NCI-H2171 treated with DMSO at 0.1 percent for 48 hours (cell line): ENCODE data around the gene NLGN1.
"Not testable (repeated sequence)": the region's sequence is repeated elsewhere in the genome, so short reads cannot be mapped to it uniquely, and the experiment has no call there.

Experiments used
- DNase-seq: peaks from one replicate; lab custom pipeline; 2025; lab: John Stamatoyannopoulos, UW

Gene NLGN1

DNA sequence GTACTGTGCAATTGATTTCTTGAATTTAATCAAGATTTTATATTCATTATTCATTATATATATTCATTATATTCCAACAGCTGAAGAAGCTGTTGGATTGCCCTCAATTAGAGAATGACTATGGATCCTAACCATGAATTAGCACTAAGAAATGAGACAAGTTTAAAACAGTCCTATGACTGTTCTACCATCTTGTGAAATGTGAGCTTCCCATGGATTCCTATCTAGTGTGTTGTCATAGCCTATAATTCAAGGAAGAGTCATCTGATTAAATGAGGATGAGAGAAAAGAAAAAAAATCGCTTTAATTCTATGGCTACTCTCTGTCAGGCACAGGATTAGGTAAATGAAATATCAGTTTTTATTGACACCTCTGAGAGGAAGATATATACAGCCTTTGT is 765.0 kb downstream of the NLGN1 start:
- no peak for DNase-seq

DNA sequence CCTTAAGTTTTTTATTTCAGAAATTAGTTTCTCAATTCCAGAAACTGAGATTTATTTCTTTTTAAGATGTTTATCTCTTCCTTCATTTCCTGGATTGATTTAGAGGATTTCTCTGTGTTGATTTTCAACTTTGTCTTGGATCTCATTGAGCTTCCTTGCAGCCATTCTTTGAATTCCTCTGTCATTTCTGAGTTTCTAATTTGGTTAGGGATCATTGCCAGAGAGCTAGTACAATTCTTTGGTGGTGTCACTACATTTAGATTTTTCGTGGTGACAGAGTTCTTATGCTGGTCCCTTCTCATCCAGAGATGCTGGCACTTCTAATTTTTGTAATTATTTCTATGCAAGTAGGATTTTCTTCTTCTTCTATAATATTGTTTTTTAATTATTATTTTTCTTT is 770.5 kb downstream of the NLGN1 start:
- DNase-seq: no peak

GRCh38 chr3:174168538-174169254 is 771.2 kb downstream of the NLGN1 start:
- no peak for DNase-seq

- no peak for DNase-seq
These were observed 772.2 kb downstream of the NLGN1 start for GRCh38 chr3:174169736-174170135.

- DNase-seq: no peak
These were observed 772.7 kb downstream of the NLGN1 start for GRCh38 chr3:174170248-174170647.

- DNase-seq: no peak
These were observed 788.9 kb downstream of the NLGN1 start for GRCh38 chr3:174186377-174186989.

DNA sequence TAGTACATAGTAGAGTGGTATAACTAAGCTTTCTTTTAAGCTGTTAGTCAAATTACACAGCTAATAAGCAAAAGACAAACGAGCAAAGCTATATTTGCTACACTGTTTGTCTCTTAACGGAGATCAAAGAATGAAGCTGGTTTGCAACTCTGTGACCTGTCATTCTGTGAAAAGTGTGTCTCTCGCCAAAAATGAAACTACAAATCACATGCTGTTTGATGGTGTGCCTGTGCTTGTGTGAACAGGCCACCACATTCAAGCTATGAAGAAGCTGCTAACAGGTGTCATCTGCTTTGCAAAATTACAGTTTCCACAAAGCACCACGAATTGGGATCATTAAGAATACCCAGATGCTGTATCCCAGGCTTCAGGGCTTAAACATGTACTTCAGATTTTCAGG is 793.8 kb downstream of the NLGN1 start:
- no peak for DNase-seq

DNA sequence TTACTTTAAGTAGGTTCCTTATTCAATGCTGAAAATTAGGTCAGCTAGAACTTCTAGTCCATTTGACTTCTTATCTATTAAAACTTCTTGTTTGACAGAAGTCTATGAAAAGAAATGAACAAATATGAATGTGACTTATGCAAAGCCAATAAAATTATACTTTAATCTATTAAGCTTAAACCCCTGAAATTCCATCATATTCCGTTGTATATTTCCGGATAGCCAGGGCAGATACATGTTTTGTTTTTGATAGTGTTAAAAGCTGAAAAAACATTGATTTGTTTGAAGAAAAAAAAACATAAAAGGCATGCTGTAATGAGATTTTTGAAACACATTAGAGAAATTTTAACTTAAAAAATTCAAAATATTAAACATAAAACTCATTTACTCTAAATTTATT is 794.4 kb downstream of the NLGN1 start:
- DNase-seq: no peak

GRCh38 chr3:174192471-174192870 is 794.9 kb downstream of the NLGN1 start:
- no peak for DNase-seq

GRCh38 chr3:174193604-174194003 is 796.1 kb downstream of the NLGN1 start:
- no peak for DNase-seq

DNA sequence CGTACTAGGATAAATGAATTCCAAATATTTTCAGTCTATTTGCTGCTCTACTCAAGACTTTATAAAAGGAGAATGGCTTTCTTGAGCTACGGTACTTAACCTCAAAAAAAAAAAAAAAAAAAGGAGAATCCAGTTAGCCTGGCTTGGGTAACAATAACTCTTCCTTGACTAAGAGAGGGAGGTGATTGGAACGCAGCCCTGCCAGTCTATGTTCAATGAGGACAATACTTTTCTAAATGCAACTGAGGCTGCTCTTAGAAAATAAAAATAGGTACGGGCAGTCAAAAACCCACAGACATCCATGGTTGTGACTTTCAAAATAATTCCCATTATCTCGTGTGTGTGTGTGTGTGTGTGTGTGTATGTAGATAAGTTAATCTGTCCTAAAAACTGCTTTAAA is 799.9 kb downstream of the NLGN1 start:
- no peak for DNase-seq

DNA sequence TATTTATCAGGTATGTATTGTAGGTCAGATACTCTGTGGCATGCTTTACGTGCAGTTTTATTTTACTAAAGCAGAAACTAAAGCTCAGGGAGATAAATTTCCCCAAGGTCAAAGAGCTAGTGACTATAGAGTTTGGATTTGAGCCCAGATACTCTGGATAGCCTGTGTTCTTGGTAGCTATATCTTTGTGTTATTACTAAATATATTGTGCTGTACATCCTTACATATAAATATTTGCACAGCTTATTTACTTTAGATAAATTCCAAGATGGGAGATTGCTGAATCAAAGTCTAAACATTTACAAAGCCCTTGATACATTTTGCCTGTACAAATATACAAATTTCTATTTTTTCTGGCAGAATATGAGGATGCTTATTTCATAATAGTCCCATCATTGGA is 800.7 kb downstream of the NLGN1 start:
- no peak for DNase-seq

DNA sequence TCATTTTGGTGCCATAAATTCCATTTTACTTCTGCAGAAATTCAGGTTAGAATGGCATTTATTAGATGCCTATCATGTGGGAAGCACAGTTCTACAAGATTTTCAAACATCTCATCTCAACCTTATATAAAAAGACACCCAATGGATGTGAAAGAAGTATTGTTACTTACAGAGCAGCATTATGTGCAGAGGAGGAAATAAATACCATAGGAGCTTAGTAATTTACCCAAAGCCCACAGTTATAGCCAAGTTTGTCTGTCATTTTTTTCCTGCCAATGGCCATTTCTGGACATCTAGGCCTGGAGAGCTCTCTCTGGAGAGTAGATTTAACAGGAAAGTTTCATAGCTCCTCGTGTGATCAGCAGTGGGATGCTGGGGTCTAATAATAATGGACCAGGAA is 802.2 kb downstream of the NLGN1 start:
- no peak for DNase-seq

DNA sequence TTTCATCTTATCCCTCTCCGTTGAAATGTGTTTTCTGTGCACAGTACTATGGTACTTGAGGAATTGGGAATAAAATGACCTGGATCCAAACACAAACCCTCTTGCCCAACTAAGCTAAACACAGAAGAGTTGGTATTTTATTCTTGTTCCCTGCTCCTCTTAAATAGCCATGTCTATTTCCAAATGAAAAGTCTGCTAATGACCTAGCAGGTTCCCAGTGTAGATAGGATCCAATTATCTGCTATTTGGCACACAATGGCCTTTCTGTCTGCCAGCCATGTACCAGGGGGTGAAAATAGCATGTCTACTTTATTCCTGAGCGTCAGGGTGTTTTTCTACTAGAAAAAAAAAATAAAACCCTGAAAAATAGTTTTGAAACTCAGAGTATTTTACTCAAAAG is 804.6 kb downstream of the NLGN1 start:
- no peak for DNase-seq

DNA sequence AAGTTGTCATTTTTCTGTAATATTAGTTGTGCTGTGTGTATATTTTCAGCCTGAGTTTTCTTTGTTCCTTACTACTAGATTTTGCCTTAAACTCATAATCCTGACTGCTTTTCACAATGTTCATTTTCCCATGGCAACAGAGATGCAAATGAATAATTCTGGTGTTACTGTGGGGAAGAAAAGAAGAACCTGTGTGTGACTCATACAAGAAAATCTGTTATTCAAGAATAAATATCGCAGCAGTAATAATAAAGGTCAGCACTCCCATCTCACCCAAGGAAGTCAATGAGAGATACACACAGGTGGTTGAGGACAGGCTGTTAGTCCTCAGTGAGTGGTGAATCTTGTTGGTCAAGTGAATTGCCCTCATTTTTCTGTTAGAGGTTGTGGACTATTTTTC is 805.0 kb downstream of the NLGN1 start:
- DNase-seq: no peak

DNA sequence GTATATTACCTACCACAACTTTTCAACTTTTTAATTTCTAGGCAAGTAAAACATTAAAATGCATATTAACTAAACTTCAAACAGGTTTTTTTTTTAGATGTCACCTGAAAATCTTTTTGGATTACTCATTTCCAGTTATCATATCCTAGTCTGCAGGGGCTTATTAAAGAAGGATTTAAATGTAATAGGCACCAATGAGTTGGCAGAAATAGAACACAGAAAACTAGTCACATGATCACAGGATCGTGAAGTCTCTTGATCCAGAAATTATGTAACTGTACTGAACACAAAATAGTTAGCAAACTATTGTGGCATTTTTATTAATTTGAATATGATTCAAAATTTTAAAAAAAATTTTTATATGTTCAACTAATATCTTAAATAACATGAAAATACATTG is 807.2 kb downstream of the NLGN1 start:
- DNase-seq: no peak

- DNase-seq: no peak
These were observed 809.2 kb downstream of the NLGN1 start for GRCh38 chr3:174206607-174207192.

DNA sequence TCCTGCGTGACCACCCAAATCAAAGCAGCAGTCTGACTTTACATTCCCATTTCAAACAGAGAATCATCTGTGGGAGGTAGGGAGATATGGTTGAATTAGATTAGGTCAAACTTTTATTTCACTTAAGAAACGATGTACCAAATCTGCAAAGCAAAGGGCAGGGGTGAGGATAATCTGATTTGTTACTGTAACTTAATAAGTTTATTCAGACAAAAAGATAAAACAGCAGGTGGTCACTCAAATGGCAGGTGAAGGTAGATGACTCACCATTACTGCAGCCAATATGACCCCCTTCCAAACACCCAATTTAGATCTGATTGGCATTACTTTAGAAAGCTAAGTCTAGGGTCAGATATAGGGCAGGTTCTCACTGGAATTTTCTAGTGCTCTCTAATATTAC is 810.6 kb downstream of the NLGN1 start:
- no peak for DNase-seq

DNA sequence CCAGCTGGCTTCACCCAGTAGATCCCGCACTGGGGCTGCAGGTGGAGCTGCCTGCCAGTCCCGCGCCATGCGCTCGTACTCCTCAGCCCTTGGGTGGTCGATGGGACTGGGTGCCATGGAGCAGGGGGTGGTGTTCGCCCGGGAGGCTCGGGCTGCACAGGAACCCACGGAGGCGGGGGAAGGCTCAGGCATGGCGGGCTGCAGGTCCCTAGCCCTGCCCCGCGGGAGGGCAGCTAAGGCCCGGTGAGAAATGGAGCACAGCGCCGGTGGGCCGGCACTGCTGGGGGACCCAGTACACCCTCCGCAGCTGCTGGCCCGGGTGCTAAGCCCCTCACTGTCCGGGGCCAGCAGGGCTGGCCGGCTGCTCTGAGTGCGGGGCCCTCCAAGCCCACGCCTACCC is 814.4 kb downstream of the NLGN1 start:
- DNase-seq: not testable (repeated sequence)

GRCh38 chr3:174215456-174215855 is 817.9 kb downstream of the NLGN1 start:
- DNase-seq: no peak

GRCh38 chr3:174216019-174216418 is 818.5 kb downstream of the NLGN1 start:
- DNase-seq: no peak

DNA sequence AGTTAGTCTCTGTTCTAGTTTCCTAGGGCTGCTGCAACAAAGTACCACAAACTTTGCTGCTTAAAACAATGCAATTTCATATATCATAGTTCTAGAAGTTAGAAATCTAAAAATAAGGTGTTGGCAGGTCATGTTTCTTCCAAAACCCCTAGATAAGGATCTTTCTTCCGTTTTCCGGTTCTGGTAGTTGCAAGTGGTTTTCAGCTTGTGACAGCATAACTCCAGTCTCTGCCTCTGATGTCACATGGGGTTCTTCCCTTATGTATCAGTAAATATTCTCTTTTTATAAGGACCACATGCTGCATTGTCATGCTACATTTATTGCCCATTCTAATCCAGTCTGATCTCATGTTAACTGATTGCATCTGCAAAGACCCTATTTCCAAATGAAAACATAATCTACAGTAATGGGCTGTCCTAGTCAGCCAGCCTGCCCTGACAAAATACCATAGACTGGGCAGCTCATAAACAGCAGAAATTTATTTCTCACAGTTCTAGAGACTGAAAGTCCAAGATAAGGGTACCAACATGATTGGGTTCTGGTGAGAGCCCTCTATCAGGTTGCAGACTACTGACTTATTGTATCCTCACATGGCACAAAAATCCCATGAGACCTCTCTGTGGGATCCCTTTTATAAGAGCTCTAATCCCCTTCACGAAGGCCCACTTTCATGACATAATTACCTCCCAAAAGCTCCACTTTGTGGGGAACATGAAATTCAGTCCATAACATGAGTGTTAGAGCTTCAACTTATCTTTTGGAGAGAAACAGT is 819.6 kb downstream of the NLGN1 start:
- DNase-seq: no peak

DNA sequence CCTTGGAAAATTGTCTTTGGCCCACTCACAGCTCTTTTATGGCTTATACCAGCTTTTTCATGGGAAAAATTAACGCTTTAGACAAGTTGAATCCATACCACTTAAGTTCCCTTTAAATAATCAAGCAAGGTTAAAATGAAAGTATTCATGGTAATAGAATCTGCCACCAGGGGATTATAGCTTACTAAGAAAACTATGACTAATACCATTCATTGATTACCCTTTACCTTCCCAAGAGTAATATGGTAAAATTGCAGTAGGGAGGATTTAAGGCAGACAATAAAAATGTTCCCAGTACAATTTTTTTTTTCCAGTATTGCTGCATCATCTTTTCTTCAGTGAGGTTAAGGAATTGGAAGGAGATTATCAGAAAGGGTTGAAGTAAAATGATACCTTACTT is 820.5 kb downstream of the NLGN1 start:
- no peak for DNase-seq
